DND-41 (cell line): Measurements from ENCODE around the gene SH3TC1.

Source experiments
- ATAC-seq: fragments of 200-7000 bp; cut with Tn5 transposase; 3 replicates; pipeline ENCODE4 v1.9.1; 2021; ENCODE audit warnings: low read depth; ENCODE audit not compliant: insufficient read depth
- DNase-seq: peaks from one replicate; pipeline ENCODE4 v3.0.0-alpha.2; 2020
- H2AFZ ChIP-seq: 2 replicates; pipeline ENCODE4 v1.6.0; 2012; ENCODE audit warnings: low read depth, low read length
- H3K27ac ChIP-seq: 2 replicates; pipeline ENCODE4 v1.5.1; 2012; ENCODE audit warnings: low read length, inconsistent platforms
- H3K27me3 ChIP-seq: fragments of 200-600 bp; sonication (generic); 2 replicates; pipeline ENCODE4 v1.6.0; 2012; ENCODE audit warnings: low read length, mild to moderate bottlenecking, inconsistent platforms; ENCODE audit not compliant: insufficient read depth, poor library complexity
- H3K36me3 ChIP-seq: 2 replicates; pipeline ENCODE4 v1.5.1; 2012; ENCODE audit warnings: low read length, inconsistent platforms; ENCODE audit not compliant: insufficient read depth
- H3K4me1 ChIP-seq: 2 replicates; pipeline ENCODE4 v1.5.1; 2012; ENCODE audit warnings: mild to moderate bottlenecking, low read length; ENCODE audit not compliant: insufficient read depth
- H3K4me2 ChIP-seq: 2 replicates; pipeline ENCODE4 v1.6.0; 2012; ENCODE audit warnings: mild to moderate bottlenecking, moderate library complexity, low read length, inconsistent platforms; ENCODE audit not compliant: insufficient read depth
- H3K4me3 ChIP-seq, 2 experiments: fragments of 200-600 bp in 1 of 2; shearing (Covaris generic) in 1 of 2; 2 replicates each; pipeline ENCODE4 v1.5.1; 2012 to 2016; ENCODE audit warnings: inconsistent platforms in 2 of 2, low read length in 2 of 2, mild to moderate bottlenecking in 2 of 2, low read depth in 1 of 2, moderate library complexity in 1 of 2
- H3K79me2 ChIP-seq: 2 replicates; pipeline ENCODE4 v1.6.0; 2012; ENCODE audit warnings: low read length, inconsistent platforms; ENCODE audit not compliant: insufficient read depth
- H3K9ac ChIP-seq: 2 replicates; pipeline ENCODE4 v1.6.0; 2012; ENCODE audit warnings: low read depth, mild to moderate bottlenecking, inconsistent platforms, low read length, moderate library complexity
- H3K9me3 ChIP-seq: 2 replicates; pipeline ENCODE4 v1.5.1; 2012; ENCODE audit warnings: low read length, moderate library complexity, mild to moderate bottlenecking, inconsistent platforms; ENCODE audit not compliant: insufficient read depth, severe bottlenecking
- H4K20me1 ChIP-seq: 2 replicates; pipeline ENCODE4 v1.6.0; 2012; ENCODE audit warnings: low read length; ENCODE audit not compliant: insufficient read depth
- CTCF ChIP-seq: IDR thresholded peaks from 2 replicates; pipeline ENCODE4 v1.5.1; 2012; ENCODE audit warnings: borderline replicate concordance, low read length, moderate library complexity, mild to moderate bottlenecking; ENCODE audit not compliant: poor library complexity, severe bottlenecking; ENCODE audit errors: extremely low read depth
- EZH2 ChIP-seq: IDR thresholded peaks from 3 replicates; pipeline ENCODE4 v1.6.1; 2012; ENCODE audit warnings: borderline replicate concordance, low read depth, mild to moderate bottlenecking, moderate library complexity, low read length, inconsistent platforms; ENCODE audit not compliant: severe bottlenecking

Gene SH3TC1

GRCh38 chr4:8211737-8212581 is 12.9 kb downstream of the SH3TC1 start:
- no peak for TF ChIP-seq EZH2
- TF ChIP-seq CTCF, result no peak
- no peak overlapping the region for H3K4me2 ChIP-seq
- H3K36me3 ChIP-seq, result peaks cover 3% of the 10 kb centered on the region
- no peak overlapping the region for H3K9ac ChIP-seq
- no peaks in the 10 kb centered on the region for H3K79me2 ChIP-seq
- H3K27me3 ChIP-seq, result no peaks in the 10 kb centered on the region
- no peaks in the 10 kb centered on the region for H3K9me3 ChIP-seq
- no peak for ATAC-seq
- H3K27ac ChIP-seq, result no peak overlapping the region
- H3K4me1 ChIP-seq, result peaks cover 7% of the 10 kb centered on the region
- no peaks in the 10 kb centered on the region; the same call in 1 of the 2 replicates for H4K20me1 ChIP-seq
- no peak overlapping the region for H3K4me3 ChIP-seq
- no peak overlapping the region for H2AFZ ChIP-seq
- no peak for DNase-seq

- Histone ChIP-seq H3K79me2 (no peaks in the 10 kb centered on the region), H3K4me3 (no peak overlapping the region), H3K27me3 (no peaks in the 10 kb centered on the region), H3K4me1 (peaks cover 3% of the 10 kb centered on the region), H3K9ac (no peak overlapping the region), H3K36me3 (peaks cover 3% of the 10 kb centered on the region), H4K20me1 (no peaks in the 10 kb centered on the region; the same call in 1 of the 2 replicates), H2AFZ (no peak overlapping the region), H3K4me2 (no peak overlapping the region), H3K9me3 (no peaks in the 10 kb centered on the region), H3K27ac (no peak overlapping the region)
- ATAC-seq (no peak), DNase-seq (no peak)
- TF ChIP-seq CTCF (no peak), EZH2 (no peak)
Observed at GRCh38 chr4:8212622-8213021, 13.5 kb downstream of the SH3TC1 start.

- no peak for ATAC-seq
- Histone ChIP-seq H4K20me1 (no peaks in the 10 kb centered on the region; the same call in 1 of the 2 replicates), H3K9ac (no peak overlapping the region), H3K9me3 (no peaks in the 10 kb centered on the region), H3K79me2 (no peaks in the 10 kb centered on the region), H3K27ac (no peak overlapping the region), H3K4me1 (peaks cover 7% of the 10 kb centered on the region), H3K4me3 (no peak overlapping the region), H3K36me3 (peaks cover 3% of the 10 kb centered on the region), H2AFZ (no peak overlapping the region), H3K27me3 (no peaks in the 10 kb centered on the region), H3K4me2 (no peak overlapping the region)
- TF ChIP-seq EZH2 (no peak), CTCF (no peak)
- DNase-seq, result no peak
Observed at GRCh38 chr4:8213121-8213520, 14.0 kb downstream of the SH3TC1 start.
